NCI-H82 (cell line): ENCODE results near the gene GZMM.

Experiments used
- DNase-seq: peaks from one replicate; lab custom pipeline; 2025; lab: John Stamatoyannopoulos, UW

Gene GZMM

DNA sequence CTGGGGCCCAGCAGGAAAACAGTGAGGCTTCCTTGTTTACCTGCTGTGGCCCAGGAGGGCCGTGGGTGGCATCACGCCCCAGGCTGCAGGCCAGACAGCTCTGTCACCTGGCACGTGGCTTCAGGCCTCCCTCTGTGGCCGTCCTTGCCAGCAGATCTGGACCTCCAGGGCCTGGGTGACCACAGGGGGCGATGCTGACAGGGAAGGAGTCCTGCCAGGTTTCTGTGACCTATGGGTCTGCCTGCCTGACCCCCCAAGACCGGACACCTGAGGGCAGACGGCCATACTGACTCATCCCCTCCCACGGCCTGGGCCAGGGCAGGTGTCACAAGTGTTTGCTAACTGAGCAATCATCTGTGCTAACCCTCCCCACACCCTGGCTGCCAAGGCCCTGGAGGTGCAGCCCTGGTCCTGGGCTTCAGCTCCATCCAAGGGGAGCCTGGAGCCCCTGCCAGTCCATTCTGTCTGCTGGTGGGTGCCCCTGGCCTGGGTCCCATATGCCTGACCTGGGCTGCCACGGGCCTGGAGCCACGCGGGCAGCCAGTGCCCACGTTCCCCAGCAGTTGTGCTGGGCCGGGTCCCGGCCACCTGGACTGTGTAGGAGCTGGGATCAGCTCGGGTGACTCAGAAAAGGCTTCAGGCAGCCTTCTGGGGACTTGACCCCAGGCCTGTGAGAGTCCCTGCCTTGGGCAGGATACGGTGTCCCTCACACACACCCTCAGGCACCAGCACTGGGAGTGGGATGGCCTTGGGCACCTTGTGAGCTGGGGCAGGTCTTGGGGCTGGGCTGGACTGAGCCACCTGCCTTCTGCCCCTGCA, 8.6 kb upstream of the GZMM start:
- DNase-seq = no peak

DNA sequence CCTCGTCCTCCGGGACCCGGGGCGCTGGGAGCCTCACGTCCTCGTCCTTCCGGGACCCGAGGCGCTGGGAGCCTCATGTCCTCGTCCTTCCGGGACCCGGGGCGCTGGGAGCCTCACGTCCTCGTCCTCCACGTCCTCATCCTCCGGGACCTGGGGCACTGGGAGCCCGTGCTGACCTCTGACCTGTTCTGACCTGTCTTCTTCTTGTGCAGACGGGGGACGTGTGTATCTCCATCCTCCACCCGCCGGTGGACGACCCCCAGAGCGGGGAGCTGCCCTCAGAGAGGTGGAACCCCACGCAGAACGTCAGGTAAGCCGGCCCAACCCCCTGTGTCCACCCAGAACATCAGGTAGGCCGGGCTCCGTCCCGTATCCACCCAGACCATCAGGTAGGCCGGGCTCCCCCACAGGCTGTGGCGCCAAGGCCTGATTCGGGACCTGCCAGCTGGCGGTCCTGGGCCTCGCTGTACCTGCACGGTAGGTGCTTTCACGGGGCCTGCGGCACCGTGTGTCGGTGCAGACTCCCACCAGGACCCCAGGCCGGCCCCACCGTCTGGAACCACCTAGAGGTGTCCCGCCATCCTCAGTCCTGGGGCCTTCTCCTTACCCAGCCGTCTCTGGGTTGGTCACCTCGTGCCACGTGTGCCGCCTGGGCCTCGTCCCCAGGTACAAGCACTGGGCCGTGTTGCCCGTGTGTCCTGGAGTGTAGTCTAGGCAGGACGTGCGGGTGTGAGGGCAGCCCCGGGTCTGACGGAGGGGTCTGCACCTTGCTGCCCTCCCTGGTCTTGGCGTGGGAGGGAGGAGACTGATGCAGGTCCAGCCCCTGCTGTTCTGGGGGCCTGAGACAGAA, 7.6 kb upstream of the GZMM start:
- DNase-seq = no peak

- no peak for DNase-seq
These were observed 6.9 kb upstream of the GZMM start for GRCh38 chr19:536881-537404.

GRCh38 chr19:538641-539428, 5.0 kb upstream of the GZMM start:
- no peak for DNase-seq

DNA sequence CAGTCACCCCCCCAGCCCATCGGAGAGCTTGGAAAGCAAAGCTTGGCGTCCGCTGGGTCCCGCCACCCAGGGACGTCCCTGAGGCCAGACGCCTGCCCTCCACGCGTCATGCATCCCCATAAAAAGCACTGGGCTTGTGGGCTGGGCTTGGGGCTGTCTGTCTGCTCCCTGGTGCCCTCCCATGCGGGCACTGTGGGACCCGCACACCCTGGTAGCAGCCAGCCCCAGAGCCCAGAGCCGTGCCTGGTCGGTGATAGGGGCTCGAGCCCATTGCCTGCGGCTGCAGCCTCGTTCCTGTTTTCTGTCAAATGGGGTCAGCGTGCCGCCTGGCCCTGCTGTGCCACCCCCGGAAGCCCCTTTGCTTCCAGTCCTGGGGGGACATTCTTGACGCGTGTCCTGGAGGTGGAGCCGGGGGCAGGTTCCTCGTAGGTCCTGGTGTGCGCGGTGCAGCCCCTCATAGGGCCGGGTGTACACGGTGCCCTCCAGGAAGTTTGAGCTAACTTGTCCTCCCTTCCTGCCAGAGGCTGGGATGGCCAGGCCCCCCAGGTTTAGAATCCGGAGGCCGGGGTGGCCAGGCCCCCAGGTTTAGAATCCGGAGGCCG, 4.3 kb upstream of the GZMM start:
- no peak for DNase-seq

GRCh38 chr19:540867-541637, 2.8 kb upstream of the GZMM start:
- DNase-seq = no peak

DNA sequence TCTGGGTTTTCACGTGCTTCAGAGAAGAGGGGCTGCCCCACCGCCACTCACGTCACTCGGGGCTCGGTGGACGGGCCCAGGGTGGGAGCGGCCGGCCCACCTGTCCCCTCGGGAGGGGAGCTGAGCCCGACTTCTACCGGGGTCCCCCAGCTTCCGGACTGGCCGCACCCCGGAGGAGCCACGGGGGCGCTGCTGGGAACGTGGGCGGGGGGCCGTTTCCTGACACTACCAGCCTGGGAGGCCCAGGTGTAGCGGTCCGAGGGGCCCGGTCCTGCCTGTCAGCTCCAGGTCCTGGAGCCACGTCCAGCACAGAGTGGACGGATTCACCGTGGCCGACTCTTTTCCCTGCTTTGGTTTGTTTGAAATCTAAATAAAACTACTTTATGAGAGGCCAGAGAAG, 2.2 kb upstream of the GZMM start:
- DNase-seq = no peak

DNA sequence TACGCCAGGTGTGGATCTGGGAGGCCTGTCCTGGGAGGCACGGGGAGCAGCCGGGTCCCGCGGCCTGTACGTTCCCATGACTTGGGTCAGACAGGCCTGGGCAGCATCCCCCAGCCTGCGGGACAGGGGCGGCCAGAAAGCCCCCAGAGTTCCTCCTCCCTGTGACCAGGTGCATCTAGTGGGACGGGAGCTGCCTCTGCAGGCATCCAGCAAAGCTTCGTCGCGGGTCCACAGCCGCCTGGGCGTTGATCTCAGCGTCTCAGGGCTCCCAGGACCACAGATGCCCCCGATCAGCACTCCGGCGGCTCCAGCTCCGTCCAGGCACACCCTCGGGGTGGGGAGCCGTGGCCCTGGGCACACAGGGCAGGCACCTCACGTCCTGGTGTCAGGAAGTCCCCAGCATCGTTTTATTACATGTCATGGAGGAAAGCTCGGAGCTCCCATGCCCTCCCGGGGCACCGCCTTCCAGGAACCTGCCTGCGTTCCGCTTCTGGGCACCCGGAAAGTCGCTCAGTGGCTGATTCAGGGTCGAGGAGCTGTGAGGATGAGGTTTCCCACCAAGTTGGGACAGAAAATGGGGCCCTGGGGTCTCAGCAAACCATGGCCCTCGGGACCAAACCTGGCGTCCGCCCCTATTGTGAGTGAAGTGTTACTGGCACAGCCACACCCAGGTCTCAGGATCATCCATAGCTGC, 1.5 kb upstream of the GZMM start:
- no peak for DNase-seq

- DNase-seq = no peak
These were observed 3.3 kb downstream of the GZMM start for GRCh38 chr19:547117-547516.

GRCh38 chr19:547836-548720, 4.2 kb downstream of the GZMM start:
- no peak for DNase-seq

DNA sequence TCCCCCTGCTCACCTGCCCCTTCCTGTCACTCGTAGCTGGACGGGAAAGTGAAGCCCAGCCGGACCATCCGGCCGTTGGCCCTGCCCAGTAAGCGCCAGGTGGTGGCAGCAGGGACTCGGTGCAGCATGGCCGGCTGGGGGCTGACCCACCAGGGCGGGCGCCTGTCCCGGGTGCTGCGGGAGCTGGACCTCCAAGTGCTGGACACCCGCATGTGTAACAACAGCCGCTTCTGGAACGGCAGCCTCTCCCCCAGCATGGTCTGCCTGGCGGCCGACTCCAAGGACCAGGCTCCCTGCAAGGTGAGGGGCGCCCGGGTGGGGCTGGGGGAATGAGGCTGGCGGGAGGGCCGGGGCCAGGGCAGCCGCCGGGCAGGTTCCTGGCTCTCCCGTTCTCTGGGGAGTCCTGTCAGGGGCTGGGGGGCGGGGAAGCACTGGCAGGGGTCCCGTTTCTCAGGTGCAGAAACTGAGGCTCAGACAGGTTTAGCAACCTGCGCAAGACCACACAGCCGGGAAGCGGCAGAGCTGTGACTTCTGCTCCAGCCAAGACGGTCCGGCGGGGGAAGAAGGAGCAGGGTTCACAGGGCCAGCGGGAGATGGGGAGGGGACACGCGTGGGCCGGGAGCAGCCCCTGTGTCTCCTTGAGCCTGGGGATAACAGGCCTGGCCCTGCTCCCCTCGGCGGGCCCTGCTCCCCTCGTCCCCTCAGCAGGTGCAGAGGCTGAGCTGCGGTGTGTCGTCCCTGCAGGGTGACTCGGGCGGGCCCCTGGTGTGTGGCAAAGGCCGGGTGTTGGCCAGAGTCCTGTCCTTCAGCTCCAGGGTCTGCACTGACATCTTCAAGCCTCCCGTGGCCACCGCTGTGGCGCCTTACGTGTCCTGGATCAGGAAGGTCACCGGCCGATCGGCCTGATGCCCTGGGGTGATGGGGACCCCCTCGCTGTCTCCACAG, 5.3 kb downstream of the GZMM start:
- no peak for DNase-seq

GRCh38 chr19:554817-555216, 11.0 kb downstream of the GZMM start:
- DNase-seq = no peak

DNA sequence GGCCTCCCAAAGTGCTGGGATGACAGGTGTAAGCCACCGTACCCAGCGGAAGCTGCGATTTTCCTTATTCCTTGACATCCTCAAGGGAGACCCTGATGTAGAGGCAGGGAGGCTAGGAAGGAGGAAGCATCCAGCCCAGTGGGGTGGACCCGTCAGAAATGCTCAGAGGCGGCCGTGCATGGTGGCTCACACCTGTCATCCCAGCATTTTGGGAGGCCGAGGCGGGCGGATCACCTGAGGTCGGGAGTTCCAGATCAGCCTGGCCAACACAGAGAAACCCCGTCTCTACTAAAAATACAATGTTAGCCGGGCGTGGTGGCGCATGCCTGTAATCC, 11.6 kb downstream of the GZMM start:
- DNase-seq = no peak

- no peak for DNase-seq
These were observed 12.9 kb downstream of the GZMM start for GRCh38 chr19:556611-557382.

GRCh38 chr19:558770-559439, 15.1 kb downstream of the GZMM start:
- no peak for DNase-seq

DNA sequence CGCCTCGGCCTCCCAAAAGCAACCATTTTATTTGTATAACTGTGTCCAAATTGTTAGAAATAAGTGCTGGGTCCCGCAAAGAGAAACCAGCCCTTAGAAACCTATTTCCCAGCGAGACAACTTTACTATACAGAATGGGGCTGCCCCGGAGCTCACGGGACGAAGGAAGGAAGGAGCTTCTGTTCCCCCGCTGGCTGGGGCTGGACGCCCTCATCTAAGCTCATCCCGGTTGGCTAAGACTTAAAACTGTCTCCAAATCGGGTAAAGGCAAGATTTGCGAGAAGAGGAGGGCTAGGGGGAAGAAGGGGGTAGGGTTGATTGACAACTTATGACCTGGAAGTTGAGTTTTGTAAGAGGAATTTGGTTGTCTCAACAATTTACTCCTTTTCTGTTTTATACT, 16.3 kb downstream of the GZMM start:
- DNase-seq = no peak

DNA sequence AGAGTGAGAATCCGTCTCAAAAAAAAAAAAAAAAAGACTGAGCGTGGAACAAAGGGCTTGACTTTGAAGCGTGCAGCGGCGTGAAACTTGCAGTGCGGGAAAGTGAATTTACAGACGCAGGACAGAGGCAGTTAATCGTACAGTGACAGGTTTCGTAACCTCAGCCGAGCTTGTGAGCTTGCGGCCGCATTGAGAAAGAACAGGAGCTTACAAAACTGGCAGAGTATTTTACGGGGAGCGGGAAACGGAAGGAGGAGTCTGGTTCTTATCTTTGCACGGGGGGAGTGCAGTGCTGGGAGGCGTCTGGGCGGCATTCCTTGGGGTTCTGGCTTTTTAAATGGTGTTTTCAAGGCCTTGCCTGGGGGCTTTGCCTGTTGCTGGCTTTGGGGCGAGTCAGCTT, 22.6 kb downstream of the GZMM start:
- no peak for DNase-seq
